HepG2 (cell line): Measurements from ENCODE around the gene IFITM10. TPM values are rescaled to one million over a fixed set of nuclear protein-coding genes. Genes with fewer than 3 reads are reported as not detected.

Source experiments
- GATAD1 ChIP-seq: IDR thresholded peaks from 2 replicates; pipeline ENCODE4 v1.6.1; 2016; ENCODE audit warnings: missing genetic modification reagents, missing compliant biosample characterization
- GLI4 ChIP-seq: sonication (generic); formaldehyde crosslinking; IDR thresholded peaks from 2 replicates; pipeline ENCODE4 v1.5.1; 2020; ENCODE audit warnings: missing genetic modification reagents, mild to moderate bottlenecking, moderate library complexity, borderline replicate concordance
- JUND ChIP-seq: sonication (generic); formaldehyde crosslinking; IDR thresholded peaks from 2 replicates; pipeline ENCODE4 v1.8.0; 2022; ENCODE audit warnings: mild to moderate bottlenecking, missing genetic modification reagents
- KDM2A ChIP-seq: sonication (generic); formaldehyde crosslinking; IDR thresholded peaks from 2 replicates; pipeline ENCODE4 v1.4.0; 2020; ENCODE audit warnings: low read depth, missing genetic modification reagents, borderline replicate concordance
- KDM5B ChIP-seq: sonication (generic); formaldehyde crosslinking; IDR thresholded peaks from 2 replicates; pipeline ENCODE4 v1.4.0; 2020; ENCODE audit warnings: missing genetic modification reagents, mild to moderate bottlenecking, borderline replicate concordance
- NKX3-1 ChIP-seq: sonication (generic); formaldehyde crosslinking; IDR thresholded peaks from 2 replicates; pipeline ENCODE4 v1.5.0; 2020; ENCODE audit warnings: missing genetic modification reagents
- PHF5A ChIP-seq: IDR thresholded peaks from one replicate; pipeline ENCODE4 v1.6.1; 2018; ENCODE audit warnings: low read depth, missing genetic modification reagents; ENCODE audit not compliant: unreplicated experiment
- RARA ChIP-seq: IDR thresholded peaks from 2 replicates; pipeline ENCODE4 v1.6.1; 2016; ENCODE audit warnings: missing genetic modification reagents, missing compliant biosample characterization
- REST ChIP-seq, 2 experiments: IDR thresholded peaks; 2 replicates each; pipeline ENCODE4 v1.6.1; 2011 to 2012; ENCODE audit warnings: low read length in 2 of 2, borderline replicate concordance in 1 of 2, low read depth in 1 of 2, mild to moderate bottlenecking in 1 of 2, moderate library complexity in 1 of 2
- SALL1 ChIP-seq: sonication (generic); formaldehyde crosslinking; IDR thresholded peaks from 2 replicates; pipeline ENCODE4 v1.8.0; 2022; ENCODE audit warnings: mild to moderate bottlenecking, missing genetic modification reagents
- TP53 ChIP-seq: sonication (generic); formaldehyde crosslinking; conservative IDR thresholded peaks from 2 replicates; pipeline ENCODE4 v1.4.0; 2020; ENCODE audit warnings: missing genetic modification reagents
- ZNF24 ChIP-seq: fragments of 450-650 bp; IDR thresholded peaks from 2 replicates; pipeline ENCODE4 v1.6.1; 2017; ENCODE audit warnings: antibody characterized with exemption, mild to moderate bottlenecking
- ZNF263 ChIP-seq: sonication (generic); formaldehyde crosslinking; IDR thresholded peaks from 2 replicates; pipeline ENCODE4 v1.4.0; 2020; ENCODE audit warnings: missing genetic modification reagents
- ZNF354B ChIP-seq: sonication (generic); formaldehyde crosslinking; IDR thresholded peaks from 2 replicates; pipeline ENCODE4 v1.8.0; 2022; ENCODE audit warnings: mild to moderate bottlenecking, missing genetic modification reagents
- ZNF432 ChIP-seq: sonication (generic); formaldehyde crosslinking; IDR thresholded peaks from 2 replicates; pipeline ENCODE4 v1.5.0; 2020; ENCODE audit warnings: missing genetic modification reagents, mild to moderate bottlenecking, borderline replicate concordance
- polyA plus RNA-seq, 8 experiments: library from polyadenylated mRNA; depleted of rRNA in 3 of 8; stranded (reverse) in 7 of 8; unstranded in 1 of 8; fragments of >200 nt; fragmentation: Illumina TruSeq in 4 of 8; extraction: Trizol in 4 of 8; gene quantifications; 2 replicates each; pipeline versions ENCODE4 v1.2.1 to v1.2.3, GENCODE V29; 2011 to 2016; ENCODE audit warnings: low read depth in 4 of 8, missing spikeins in 1 of 8, mixed read lengths in 1 of 8; ENCODE audit not compliant: insufficient read depth in 1 of 8
- total RNA-seq, 5 experiments: library from RNA; depleted of rRNA; stranded (reverse); fragments of >200 nt; fragmentation: Illumina TruSeq; extraction: Trizol; gene quantifications; 2 replicates each; pipeline ENCODE4 v1.2.3, GENCODE V29; 2016; ENCODE audit warnings: low read depth in 1 of 5
- TF ChIP-seq, protein P1 (sequence below): sonication (generic); formaldehyde crosslinking; IDR thresholded peaks from 2 replicates; pipeline ENCODE4 v1.5.0; 2020; ENCODE audit warnings: mild to moderate bottlenecking, missing genetic modification reagents, borderline replicate concordance
- TF ChIP-seq, protein P2 (sequence below): sonication (generic); formaldehyde crosslinking; IDR thresholded peaks from 2 replicates; pipeline ENCODE4 v1.4.0; 2020; ENCODE audit warnings: missing genetic modification reagents
- TF ChIP-seq, protein P3 (sequence below): conservative IDR thresholded peaks from 2 replicates; pipeline ENCODE4 v1.6.1; 2018; ENCODE audit warnings: missing genetic modification reagents

IFITM10 gene
- total and polyA plus RNA-seq, 2 of the 13 experiments (the other 11 are each of a cell fraction or from before 2014, with no cell fraction given) = 0.09 to 0.13 TPM

DNA sequence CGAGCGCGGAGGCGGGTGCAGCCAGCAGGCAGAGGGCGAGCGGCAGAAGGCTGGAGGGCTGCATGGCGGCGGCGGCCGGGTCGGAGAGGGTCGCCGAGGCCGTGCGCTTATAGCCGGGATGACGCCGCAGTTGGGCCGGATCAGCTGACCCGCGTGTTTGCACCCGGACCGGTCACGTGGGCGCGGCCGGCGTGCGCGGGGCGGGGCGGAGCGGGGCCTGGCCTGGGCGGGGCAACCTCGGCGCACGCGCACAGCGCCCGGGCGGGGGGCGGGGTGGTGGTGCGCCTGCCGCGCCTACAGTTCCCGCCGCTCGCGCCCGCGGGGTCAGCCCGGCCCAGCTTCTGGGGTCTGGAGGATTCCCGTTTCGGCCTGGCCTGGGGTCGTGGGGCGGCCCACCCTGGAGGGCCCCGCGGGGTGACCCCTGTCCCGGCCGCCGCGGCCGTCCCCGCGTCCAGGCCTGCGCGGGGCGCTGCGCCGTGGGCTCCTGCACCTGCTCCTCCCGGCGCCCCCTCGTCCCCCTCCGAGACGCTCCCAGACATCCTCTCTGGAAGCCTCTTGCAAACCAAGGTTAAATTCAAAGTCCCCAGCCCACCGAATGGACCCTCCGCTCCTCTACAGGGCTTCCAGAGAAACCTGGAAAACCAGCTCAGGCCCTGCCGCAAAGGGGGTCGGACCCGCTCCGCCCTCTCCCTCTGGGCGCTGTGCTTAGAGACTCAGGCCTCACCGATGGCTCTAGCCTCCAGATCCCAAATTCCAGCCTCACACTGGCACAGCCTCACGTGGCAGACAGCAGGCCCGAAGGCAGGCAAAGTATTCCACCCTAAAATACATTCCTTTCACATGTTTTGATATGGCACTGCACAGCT is 13.6 kb upstream of the IFITM10 start, which contains the start of gene CTSD (continued):
- TF ChIP-seq KDM2A (CRISPR knock-in tag) = 0 out of 2 replicates have a peak, but pooled peaks have one; percentile 14
- TF ChIP-seq REST (IDR thresholded peaks at IDR 0.05; ENCODE audit: borderline replicate concordance in 1 of 2, low read depth in 1 of 2, low read length in 2 of 2) = no peak
- TF ChIP-seq SALL1 (CRISPR knock-in tag) = peak; percentile 63
- no peak for TF ChIP-seq NKX3-1
- peak; percentile 87 for TF ChIP-seq GATAD1 (CRISPR knock-in tag)
- TF ChIP-seq ZNF354B (CRISPR knock-in tag) = no peak
- peak; percentile 21 for TF ChIP-seq PHF5A (CRISPR knock-in tag)
- TF ChIP-seq, protein P1, sequence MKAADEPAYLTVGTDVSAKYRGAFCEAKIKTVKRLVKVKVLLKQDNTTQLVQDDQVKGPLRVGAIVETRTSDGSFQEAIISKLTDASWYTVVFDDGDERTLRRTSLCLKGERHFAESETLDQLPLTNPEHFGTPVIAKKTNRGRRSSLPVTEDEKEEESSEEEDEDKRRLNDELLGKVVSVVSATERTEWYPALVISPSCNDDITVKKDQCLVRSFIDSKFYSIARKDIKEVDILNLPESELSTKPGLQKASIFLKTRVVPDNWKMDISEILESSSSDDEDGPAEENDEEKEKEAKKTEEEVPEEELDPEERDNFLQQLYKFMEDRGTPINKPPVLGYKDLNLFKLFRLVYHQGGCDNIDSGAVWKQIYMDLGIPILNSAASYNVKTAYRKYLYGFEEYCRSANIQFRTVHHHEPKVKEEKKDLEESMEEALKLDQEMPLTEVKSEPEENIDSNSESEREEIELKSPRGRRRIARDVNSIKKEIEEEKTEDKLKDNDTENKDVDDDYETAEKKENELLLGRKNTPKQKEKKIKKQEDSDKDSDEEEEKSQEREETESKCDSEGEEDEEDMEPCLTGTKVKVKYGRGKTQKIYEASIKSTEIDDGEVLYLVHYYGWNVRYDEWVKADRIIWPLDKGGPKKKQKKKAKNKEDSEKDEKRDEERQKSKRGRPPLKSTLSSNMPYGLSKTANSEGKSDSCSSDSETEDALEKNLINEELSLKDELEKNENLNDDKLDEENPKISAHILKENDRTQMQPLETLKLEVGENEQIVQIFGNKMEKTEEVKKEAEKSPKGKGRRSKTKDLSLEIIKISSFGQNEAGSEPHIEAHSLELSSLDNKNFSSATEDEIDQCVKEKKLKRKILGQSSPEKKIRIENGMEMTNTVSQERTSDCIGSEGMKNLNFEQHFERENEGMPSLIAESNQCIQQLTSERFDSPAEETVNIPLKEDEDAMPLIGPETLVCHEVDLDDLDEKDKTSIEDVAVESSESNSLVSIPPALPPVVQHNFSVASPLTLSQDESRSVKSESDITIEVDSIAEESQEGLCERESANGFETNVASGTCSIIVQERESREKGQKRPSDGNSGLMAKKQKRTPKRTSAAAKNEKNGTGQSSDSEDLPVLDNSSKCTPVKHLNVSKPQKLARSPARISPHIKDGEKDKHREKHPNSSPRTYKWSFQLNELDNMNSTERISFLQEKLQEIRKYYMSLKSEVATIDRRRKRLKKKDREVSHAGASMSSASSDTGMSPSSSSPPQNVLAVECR (CRISPR knock-in tag) = peak; percentile 92
- no peak for TF ChIP-seq ZNF432 (CRISPR knock-in tag)
- TF ChIP-seq, protein P2, sequence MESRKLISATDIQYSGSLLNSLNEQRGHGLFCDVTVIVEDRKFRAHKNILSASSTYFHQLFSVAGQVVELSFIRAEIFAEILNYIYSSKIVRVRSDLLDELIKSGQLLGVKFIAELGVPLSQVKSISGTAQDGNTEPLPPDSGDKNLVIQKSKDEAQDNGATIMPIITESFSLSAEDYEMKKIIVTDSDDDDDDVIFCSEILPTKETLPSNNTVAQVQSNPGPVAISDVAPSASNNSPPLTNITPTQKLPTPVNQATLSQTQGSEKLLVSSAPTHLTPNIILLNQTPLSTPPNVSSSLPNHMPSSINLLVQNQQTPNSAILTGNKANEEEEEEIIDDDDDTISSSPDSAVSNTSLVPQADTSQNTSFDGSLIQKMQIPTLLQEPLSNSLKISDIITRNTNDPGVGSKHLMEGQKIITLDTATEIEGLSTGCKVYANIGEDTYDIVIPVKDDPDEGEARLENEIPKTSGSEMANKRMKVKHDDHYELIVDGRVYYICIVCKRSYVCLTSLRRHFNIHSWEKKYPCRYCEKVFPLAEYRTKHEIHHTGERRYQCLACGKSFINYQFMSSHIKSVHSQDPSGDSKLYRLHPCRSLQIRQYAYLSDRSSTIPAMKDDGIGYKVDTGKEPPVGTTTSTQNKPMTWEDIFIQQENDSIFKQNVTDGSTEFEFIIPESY = no peak
- no peak for TF ChIP-seq TP53 (CRISPR knock-in tag)
- TF ChIP-seq JUND (CRISPR knock-in tag) = no peak
- 0 out of 2 replicates have a peak, but pooled peaks have one; percentile 4 for TF ChIP-seq ZNF263 (CRISPR knock-in tag)
- TF ChIP-seq, protein P3, sequence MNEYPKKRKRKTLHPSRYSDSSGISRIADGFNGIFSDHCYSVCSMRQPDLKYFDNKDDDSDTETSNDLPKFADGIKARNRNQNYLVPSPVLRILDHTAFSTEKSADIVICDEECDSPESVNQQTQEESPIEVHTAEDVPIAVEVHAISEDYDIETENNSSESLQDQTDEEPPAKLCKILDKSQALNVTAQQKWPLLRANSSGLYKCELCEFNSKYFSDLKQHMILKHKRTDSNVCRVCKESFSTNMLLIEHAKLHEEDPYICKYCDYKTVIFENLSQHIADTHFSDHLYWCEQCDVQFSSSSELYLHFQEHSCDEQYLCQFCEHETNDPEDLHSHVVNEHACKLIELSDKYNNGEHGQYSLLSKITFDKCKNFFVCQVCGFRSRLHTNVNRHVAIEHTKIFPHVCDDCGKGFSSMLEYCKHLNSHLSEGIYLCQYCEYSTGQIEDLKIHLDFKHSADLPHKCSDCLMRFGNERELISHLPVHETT (CRISPR knock-in tag) = no peak
- TF ChIP-seq RARA (CRISPR knock-in tag) = peak; percentile 21; the same call in 1 of the 2 replicates
- TF ChIP-seq GLI4 (CRISPR knock-in tag) = no peak
- TF ChIP-seq KDM5B (CRISPR knock-in tag) = no peak
- no peak for TF ChIP-seq ZNF24
